KBM-7 (cell line): ENCODE measurements around the gene TNFAIP1.
A peak's percentile ranks its signal among the peaks of the same experiment; 100 is the strongest.
"Not testable (repeated sequence)": the region's sequence is repeated elsewhere in the genome, so short reads cannot be mapped to it uniquely, and the experiment has no call there.

Experiments used
- DNase-seq: peaks from one replicate; pipeline ENCODE4 v3.0.0-alpha.2; 2015
- in situ Hi-C: fragments of 300-500 bp; cut with MboI; formaldehyde crosslinking; loops from 2 replicates; pipeline ENCODE4 v1.14.3; 2020; ENCODE audit warnings: low sequenced_read_pairs, low pct_unique_long_range_greater_than_20kb, mixed read lengths

TNFAIP1 gene

DNA sequence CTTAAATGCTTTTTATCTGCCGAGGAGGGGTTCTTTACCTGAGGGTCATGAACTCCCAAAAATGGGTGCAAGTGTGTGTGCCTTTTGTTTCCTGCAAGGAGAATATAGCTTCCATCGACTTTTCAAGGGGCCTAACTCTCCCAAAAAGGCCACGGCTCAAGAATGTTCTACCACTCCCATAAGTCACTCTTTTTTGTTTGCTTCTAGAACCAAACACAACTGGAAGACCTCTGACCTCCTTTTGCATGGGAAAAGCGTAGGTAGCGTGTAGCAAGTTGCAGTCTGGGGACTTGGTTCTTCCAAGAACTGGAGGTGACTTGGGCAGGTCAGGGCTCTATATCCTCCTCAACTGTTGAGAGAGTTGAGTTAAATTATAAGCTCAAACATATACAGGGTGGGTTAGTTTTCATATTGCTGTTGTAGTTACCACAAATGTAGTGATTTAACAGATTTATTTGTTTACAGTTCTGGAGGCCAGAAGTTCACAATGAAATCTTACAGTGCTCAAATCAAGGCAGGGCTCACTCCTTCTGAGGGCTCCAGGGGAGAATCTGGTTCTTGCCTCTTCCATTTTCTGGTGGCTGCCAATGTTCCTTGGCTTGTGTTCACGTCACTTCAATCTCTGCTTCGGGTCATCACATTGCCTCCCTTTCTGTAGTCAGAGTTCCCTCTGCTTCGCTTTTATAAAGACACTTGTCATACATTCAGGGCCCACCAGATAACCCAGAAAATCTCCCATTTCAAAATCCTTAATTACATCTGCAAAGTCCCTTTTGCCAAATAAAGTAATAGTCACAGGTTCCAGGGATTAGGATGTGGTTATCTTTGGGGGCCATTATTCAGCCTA, 15.1 kb upstream of the TNFAIP1 start:
- DNase-seq: no peak
- in situ Hi-C loops: no loop called here

DNA sequence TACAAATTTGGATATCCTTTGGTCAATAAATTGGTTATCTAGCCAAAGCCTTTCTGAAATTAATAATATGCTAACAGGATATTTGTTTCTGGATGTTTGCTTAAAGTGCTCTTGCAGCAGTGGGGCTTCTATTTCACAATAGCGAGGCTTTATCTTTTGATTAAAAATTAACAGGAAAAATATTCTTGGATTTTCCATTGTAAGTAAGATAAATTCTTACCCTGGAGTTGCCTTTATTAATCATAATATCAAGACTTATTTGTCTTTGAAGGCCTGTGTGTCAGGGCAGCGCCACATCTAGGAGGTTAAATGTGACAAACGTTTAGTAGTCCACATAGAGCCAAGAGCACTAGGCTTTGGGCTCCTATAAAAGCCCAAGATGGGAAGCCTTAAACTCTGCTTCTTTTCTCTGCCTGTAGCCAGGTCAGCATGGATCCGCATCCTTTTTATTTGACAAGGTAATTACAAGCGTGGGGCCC, 11.3 kb upstream of the TNFAIP1 start:
- in situ Hi-C loops: no loop called here

DNA sequence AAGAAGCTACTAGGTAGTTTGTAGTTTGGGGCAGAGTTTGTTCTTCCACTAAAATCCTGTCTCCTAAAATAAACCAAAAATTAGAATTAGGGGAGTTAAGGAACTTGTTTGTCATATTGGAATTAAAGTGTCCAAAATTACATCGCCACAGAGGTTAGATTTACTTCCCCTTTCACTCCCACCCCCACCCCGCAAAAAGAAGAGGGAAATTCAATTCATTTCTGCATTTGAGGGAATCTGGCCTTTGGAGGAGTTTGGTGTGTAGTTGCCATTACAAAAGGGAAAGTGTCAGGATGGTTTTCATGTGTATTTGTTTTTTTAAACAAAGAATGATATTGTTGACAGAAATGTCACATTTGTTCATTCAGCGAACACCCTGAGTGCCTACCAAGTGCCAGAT, 10.8 kb upstream of the TNFAIP1 start:
- DNase-seq: peak; percentile 53
- in situ Hi-C loops: no loop called here

More for the DNA sequence above, 11.3 kb upstream of the TNFAIP1 start:
- DNase-seq: no peak

DNA sequence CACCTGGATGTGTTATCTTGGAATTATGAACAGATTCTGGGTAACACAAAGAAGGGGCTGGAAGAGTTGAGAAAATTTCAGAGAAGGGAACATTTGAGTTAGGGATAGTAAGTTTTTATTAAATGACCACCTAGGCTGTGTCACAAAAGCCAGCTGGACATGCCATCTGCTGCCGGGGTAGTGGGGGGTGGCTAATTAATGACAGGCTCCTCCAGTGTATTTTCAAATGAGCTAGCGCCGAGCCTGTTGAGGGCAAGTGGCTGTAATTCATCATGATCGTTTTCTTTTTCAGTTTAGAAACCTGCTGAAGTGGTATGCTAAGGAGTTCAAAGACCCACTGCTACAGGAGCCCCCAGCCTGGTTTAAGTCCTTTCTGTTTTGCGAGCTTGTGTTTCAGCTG, 10.3 kb upstream of the TNFAIP1 start:
- no peak for DNase-seq

DNA sequence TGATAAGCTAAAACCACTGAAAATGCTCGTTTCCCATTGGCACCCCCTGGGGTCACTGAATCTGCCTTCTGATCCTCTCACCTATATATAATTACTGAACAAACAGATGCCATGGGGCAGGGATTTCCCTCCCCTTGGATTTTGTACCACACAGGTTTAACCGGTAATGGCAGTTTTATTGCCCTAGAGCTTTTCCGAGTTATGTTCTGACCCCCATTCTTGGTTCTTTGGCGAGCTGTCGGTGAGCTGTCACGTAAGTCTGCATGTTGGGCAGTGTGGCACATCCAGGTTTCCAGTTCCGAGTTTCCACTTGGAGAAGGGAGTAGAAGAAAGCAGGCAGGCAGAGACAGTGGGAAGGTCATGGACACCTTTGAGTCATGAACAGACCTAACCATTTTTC, 9.4 kb upstream of the TNFAIP1 start:
- in situ Hi-C loops: no loop called here
- no peak for DNase-seq

More for the DNA sequence above, 10.3 kb upstream of the TNFAIP1 start:
- in situ Hi-C loops: no loop called here

DNA sequence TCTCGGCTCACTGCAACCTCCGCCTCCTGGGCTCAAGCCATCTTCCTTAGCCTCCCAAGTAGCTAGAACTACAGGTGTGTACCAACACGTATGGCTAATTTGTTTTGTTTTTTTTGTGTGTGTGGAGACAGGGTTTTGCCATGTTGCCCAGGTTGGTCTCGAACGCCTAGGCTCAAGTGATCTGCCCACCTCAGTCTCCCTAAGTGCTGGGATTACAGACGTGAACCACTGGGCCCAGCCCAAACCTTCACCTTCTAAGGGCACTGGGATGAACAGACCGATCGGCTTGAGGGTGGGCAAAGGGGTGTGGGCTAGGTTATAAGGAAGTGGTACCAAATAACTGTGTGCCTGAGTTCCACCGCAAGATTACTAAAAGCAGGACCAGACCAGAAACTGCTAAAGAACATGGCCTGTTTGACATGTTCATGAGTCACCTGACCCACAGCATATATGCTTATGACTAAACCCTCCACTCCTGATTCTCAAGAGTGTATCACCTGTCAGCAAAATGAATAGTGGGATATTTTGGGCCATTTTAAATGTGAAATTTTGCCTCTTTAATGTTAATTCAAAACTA, 8.4 kb upstream of the TNFAIP1 start:
- in situ Hi-C loops: no loop called here
- no peak for DNase-seq

DNA sequence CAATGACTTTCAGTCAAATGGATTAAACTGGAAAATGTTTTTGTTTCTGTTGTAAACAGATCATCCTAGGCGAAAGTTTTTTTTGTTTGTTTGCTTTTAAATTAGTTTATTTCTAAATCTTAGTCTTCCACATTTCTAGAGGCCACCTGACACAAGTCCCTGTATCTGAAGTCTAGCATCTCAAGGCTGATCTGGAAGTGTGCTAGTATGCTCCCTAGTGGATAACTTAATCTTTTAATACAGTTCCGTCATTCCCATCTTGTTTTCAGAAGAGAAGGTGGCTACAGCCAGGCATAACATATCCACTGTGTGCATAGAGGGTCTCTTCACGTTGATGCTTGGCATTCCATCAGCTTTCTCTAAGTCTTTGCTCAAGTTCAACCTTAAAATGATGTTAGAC, 7.9 kb upstream of the TNFAIP1 start:
- DNase-seq: no peak
- in situ Hi-C loops: no loop called here

DNA sequence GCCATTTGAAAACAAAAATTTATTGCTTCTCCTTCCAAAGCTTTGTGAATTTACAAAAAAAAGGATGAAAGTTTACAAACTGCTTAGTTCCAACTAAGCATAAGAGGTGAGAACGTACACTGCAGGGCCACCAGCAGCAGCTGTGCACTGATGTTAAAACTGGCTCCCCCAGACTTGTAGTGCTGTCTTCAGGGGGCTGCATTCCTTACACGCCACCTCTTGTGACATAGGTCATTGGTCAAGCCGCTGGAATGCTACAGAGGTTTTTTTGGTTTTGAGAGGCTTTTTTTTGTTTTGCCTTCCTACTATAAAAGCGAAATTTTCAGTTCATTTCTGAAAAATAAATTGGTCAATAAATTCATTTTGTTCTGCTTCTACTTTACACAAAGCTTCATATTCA, 7.2 kb upstream of the TNFAIP1 start:
- DNase-seq: no peak
- in situ Hi-C loops: no loop called here

DNA sequence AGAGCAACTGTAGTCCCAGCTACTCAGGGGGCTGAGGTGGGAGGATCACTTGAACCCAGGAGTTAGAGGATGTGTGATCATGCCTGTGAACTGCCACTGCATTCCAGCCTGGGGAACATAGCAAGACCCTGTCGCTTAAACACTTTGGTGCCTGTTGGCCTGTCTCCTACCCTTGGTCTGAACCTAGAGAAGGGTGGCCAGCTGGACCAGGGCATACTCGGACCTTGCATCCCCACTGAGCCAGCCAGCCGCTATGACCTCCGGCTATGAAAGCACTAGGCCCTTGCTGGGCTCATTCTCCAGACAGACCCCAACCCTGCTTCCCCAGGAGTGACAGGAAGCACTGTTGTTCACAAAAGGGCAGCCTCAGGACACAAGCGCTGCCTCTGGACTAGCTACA, 4.9 kb upstream of the TNFAIP1 start:
- no peak for DNase-seq
- in situ Hi-C loops: no loop called here

DNA sequence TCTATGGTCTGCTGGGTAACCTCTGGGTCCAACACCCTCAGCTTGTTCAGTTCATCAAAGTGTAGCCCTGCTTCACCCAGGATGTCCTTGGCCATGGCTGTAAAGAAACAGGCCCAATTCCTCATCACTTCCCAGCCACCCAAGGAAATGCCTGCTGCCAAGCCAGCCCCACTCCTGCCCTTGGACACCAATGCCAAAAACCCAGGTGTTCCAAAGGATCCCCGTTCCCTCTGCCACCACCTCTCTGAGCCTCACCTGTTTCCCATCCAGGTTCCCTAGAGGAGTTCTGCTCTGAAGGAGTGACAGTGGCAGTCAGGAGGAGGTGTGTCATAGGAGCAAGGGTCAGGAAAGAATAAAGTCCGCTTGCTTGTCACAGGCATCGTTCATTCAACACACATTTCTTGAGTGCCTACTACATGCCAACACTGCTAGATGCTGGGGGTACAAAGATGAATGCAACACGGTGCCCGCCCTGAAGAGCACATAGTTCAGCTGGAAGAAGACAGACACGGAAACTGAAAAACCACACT, 3.6 kb upstream of the TNFAIP1 start:
- DNase-seq: no peak
- in situ Hi-C loops: no loop called here

DNA sequence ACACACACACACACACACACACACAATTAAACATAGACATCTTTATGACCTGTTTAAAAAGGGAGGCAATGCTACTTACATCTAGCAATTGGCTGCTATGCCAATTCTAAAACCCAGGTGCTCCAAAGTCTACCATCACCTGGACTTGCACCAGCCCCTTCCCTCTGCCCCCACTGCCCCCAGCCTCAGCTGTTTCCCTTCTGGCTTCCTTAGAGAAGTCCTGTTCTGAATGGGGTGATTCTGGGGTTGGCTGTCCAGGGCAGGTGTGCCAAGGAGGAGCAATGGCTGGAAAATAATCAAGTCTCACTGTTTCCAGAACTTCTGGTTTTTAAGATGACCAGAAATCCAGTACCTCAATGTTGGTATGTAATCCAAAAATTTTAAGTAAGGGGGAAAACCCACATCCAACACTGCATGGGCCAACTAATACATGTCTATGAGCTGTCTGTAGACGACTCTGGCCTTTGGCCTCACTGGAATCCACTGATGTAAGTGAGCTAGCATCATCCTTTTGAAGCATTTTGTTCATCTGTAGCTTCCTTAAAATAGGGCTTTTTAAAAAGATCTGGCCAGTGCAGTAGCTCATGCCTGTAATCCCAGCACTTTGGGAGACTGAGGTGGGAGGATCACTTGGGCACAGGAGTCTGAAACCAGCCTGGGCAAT, 2.3 kb upstream of the TNFAIP1 start:
- no peak for DNase-seq
- in situ Hi-C loops: no loop called here

DNA sequence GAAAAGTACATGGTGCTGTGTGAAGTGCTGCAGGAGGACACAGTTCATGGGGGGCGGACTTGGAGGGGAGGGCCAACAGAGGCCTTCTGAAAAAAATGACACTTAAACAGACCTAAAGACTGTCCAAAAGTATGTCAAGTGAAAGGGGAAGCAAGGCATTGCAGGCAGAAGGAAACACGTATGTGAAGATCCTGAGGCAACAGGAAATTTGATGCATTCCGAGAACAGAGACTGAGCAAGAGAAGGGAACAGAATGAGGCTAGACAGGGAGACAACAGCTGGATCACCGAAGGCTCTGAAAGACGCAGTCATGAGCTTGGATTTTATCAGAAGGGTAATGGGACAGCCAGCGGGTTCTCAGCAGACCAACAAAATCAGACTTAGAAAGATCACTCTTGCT, 1.4 kb upstream of the TNFAIP1 start:
- DNase-seq: peak; percentile 41
- in situ Hi-C loops: no loop called here

DNA sequence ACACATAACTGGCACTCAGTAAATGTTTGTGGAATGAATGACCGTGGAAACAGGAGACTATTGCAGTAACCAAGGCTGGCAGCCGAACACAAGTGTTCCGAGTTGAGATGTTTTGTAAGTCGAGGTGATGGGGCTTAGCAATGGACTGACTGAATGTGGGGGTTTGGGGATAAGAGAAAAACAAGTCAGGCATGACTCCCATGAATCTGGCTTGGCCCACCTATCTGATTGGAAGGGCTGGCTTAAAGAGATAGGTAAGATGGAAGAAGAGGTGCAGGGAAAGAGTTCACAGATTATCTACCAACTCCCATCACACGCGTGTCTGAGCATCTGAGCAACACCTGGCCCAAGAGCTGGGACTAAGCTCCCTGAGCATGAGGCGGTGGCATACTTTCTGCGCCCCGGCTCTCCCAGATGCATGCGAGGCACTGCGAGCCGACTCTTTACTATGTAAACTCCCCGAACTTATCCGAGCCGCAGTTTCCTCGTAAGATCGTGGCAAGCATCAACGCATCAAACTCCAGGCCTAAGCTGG, 828 bp upstream of the TNFAIP1 start:
- in situ Hi-C loops: no loop called here
- no peak for DNase-seq

DNA sequence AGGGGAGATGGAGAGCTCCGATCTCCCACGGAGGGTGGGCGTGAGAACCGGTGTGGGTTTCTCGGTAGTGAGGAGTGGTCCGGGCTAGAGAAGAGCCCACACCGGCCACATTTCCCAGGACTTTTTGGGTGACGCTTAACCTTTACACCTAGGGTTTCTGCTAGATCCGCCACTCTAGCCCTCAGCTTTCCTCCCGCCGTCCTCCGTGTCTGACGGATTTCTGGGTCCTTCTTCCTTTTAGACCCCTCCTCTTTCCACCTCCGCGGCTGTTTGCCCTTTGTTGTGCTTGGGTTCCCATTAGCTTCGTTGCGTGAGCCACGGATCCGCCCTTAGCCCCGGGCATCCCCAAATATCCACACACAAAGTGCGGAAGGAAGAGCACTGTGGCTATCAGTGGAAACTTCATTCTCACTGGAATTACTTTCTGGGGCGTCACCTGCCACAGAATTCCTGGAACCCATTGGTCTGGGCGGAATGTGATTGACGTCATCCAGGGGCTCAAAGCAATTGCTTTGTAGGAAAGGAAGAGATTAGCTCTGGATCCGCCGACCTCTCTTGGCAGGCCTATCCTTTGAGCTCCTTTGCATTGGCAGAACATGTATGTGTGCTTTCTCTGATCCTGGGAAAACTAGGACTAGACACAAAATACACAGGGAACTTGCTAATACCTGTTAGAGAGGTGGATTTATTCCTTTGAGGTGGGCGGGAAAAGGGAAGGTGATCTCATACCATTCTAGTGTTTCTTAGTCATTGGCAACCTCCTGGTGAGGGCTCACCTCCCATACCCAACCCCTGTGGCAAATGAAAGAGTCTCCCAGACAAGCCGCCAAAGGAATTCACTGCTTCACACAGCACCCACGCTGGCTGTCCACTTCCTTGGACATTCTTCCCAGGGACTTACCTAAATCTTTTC, 654 bp downstream of the TNFAIP1 start:
- DNase-seq: peak; percentile 45
- in situ Hi-C loops: no loop called here

DNA sequence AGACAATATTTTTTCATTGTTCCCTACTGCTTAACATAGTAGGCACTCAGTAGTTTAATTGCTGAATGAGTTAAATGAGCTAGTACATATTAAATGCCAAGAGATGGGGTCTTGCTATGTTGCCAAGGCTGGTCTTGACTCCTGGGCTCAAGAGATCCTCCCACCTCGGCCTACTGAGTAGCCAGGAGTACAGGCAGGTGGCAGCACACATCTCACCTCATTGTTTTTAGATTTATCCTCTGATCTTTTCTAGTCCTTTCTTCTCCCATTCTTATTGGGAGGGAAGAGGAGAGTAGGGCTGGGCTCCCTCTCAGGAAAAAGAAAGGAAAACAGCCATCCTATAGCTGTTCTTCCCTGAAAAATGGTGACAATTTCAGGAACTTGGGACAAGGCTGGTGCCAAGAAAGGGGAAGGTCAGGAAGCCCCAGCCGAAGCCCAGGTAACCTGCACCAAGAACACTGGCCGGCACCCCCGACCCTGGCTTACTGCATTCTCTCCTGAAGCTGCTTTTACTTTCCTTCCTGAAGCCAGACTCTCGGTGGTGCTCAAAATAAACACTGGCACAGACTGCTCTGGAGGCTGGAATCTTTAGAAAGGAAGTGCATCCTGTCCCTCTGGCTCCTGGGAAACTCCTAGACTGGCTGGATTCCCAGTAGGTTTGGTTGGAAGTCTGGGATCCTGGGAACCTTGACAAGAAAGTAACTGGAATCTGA, 2.7 kb downstream of the TNFAIP1 start:
- DNase-seq: no peak
- in situ Hi-C loops: no loop called here

DNA sequence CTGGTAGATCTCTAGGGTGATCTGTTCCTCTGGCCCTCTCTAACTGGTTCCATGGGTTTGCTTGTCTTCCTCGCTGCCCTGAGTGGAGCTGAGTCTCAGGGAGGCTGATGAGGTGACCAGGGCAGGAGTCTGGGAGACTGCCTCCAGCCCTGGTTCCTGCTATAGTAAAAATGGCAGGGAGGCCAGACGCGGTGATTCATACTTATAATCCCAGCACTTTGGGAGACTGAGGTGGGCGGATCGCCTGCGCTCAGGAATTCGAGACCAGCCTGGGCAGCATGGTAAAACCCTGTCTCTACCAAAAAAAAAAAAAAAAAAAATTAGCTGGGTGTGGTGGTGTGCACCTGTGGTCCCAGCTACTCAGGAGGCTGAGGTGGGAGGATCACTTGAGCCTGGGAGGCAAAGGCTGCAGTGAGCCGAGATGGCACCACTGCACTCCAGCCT, 3.2 kb downstream of the TNFAIP1 start:
- in situ Hi-C loops: not testable (repeated sequence)

DNA sequence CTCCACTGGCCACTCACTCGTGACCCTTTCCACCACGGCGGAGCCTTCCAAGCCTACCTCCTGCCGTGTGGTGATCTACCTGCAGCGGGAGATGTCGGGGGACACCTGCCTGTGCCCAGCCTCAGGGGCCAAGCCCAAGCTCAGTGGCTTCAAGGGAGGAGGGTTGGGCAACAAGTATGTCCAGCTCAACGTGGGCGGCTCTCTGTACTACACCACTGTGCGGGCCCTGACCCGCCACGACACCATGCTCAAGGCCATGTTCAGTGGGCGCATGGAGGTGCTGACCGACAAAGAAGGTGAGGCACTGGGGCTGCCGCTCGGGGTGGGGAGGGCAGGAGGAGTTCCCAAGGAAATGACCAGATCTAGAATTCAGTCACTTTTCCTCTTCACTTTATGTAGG, 3.9 kb downstream of the TNFAIP1 start:
- DNase-seq: no peak
- in situ Hi-C loops: no loop called here

More for the DNA sequence above, 3.2 kb downstream of the TNFAIP1 start:
- DNase-seq: not testable (repeated sequence)

DNA sequence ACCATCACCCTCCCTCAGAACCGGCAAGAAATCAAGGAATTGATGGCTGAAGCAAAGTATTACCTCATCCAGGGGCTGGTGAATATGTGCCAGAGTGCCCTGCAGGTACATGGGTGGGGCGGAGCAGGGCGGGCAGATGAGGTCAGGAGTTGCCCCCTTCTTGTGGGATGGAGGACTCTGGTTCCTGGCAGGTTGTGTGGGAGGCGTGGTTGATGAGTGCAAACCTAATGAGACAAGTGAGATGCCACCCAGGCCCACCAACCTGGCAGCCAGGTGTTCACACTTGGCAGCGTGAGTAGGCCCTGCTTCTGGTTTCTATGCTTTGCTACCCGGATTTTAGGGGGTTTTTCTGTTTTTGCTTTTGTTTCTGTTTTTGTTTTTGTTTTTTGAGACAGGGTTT, 4.8 kb downstream of the TNFAIP1 start:
- in situ Hi-C loops: no loop called here
- DNase-seq: no peak
